ENCODE data around the gene UGGT1.

GRCh38 chr2:128134573-128134972 lies 43.6 kb downstream of the UGGT1 start:
- TF ChIP-seq CTCF (IDR thresholded peaks at IDR 0.05) = no peak
- TF ChIP-seq POLR2A (IDR thresholded peaks at IDR 0.05) = no peak
